GM10266 (cell line): ENCODE measurements around the gene ESD.
"Not testable (repeated sequence)": the region's sequence is repeated elsewhere in the genome, so short reads cannot be mapped to it uniquely, and the experiment has no call there.

ENCODE experiments used
- DNase-seq: peaks from one replicate; pipeline ENCODE4 v3.0.0; 2012; ENCODE audit errors: extremely low spot score
- TF ChIP-seq, protein P1 (sequence below): IDR thresholded peaks from 2 replicates; pipeline ENCODE4 v1.5.1; 2012; ENCODE audit warnings: mild to moderate bottlenecking, low read depth; ENCODE audit not compliant: control insufficient read depth, insufficient read depth; ENCODE audit errors: missing control alignments

Gene ESD

DNA sequence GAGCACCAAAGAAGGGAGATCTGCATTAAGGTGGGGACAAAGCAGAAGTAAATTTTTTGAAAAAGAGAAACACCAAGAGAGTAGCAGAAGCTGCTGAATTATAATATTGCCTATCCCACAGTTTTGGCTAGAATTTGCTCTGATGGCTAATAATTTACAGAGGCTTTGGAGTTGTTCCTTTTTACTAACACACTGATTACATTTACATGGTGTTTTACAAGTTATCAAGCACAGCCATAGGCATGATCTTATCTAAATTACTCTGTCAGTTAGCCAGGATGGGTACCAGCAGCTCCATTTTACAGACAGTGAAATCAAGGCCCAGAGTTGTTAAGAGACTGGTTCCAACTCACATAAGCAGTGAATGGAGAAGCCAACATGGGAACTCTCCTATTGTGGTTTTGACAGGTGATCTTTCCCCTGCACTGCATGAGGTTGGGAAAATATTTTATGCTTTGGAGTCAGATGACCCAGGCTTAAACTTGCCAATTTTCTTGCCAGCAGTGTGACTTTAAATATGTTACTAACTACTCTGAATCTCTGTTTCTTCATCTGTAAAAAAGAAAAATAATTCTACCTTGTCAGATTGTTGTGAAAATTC lies 33.5 kb upstream of the ESD start:
- TF ChIP-seq, protein P1, sequence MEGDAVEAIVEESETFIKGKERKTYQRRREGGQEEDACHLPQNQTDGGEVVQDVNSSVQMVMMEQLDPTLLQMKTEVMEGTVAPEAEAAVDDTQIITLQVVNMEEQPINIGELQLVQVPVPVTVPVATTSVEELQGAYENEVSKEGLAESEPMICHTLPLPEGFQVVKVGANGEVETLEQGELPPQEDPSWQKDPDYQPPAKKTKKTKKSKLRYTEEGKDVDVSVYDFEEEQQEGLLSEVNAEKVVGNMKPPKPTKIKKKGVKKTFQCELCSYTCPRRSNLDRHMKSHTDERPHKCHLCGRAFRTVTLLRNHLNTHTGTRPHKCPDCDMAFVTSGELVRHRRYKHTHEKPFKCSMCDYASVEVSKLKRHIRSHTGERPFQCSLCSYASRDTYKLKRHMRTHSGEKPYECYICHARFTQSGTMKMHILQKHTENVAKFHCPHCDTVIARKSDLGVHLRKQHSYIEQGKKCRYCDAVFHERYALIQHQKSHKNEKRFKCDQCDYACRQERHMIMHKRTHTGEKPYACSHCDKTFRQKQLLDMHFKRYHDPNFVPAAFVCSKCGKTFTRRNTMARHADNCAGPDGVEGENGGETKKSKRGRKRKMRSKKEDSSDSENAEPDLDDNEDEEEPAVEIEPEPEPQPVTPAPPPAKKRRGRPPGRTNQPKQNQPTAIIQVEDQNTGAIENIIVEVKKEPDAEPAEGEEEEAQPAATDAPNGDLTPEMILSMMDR, result no peak
- DNase-seq, result no peak

DNA sequence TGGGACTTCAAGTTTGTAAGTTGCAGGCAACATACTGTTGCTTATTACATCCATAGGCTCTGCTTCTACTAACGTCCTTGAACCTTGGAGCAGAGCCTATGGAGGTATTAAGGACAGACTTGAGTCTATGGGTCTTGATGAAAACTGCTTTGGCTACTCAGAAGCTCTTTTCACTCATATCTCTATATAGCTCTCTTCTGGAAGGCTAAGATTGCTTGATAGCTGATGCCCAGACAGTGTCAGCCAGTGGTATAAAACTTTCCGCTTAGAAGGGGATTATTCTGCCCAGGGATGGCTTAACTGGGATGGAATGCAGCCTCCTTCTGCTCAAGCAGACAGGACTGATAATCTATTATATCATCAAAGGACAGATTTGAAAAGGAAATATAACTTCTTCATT lies 25.6 kb upstream of the ESD start:
- TF ChIP-seq, protein P1, result no peak
- no peak for DNase-seq

DNA sequence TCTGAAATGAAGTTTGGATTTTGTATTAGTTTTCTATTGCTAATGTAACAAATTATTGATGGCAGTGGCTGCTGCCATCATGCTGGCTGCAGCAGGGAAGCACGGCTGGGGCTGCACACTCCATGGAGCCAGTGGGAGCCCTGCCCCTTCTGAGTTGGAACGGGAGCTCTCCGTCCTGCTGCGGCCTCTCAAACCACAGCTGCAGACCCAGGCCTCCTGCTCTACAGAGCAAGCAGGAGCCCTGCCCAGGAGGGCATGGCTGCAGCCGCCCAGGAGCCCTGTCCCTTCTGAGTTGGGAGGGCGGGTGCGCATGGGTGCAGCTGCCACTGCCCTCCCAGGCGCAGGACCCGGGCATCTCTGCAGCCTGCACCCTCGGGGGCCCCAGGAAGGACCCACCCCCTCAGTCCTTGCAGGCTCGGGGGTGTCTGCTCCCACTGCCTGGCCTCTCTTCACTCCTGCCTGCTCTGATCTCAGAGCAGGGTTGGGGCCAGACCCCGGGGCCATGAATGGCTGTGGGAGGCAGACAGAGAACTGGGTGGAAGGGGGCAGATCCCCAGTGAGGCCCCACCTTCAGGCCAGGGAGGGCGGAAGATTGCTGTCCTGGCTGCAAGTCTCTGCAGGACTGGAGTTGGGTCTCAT lies 21.0 kb upstream of the ESD start:
- no peak for DNase-seq
- TF ChIP-seq, protein P1, result no peak

DNA sequence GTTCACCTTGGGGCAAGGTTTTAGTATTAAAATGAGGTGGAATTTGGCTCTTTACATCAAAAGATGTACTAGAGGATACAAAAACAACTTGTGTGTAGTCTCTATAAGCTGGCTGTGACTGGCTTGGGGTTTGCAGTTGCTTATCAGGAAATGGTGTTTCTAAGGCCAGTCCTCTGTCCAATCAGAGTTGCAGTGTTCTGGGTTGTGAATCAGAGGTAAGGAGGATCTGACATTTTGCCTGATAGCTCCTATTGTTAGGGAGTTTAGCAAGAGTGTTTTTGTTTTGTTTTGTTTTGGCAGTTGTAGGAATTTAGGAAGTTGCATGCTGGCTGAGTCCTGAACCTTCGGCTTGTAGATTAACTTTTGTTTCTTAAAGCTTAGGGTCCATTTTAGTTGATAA lies 20.1 kb upstream of the ESD start:
- DNase-seq, result no peak
- TF ChIP-seq, protein P1, result no peak

DNA sequence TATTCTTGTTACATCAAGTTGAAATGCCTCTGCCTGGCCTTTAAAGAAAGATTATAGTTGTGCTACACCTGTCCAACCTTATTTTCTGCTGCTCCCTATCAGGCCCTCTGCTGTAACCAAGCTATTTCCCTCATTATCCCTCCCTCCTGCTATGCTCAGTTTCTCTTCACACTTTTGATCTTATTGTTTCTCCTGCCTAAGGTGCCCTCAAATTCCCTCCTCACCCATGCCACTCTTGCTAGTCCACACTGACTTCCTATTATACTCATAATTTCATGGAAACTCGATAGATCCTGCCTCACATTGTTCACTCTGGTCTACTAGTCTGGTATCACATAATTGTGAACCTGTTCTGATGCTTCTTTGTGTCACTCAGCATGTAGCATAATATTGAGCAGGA lies 19.4 kb upstream of the ESD start:
- no peak for DNase-seq
- TF ChIP-seq, protein P1, result no peak

DNA sequence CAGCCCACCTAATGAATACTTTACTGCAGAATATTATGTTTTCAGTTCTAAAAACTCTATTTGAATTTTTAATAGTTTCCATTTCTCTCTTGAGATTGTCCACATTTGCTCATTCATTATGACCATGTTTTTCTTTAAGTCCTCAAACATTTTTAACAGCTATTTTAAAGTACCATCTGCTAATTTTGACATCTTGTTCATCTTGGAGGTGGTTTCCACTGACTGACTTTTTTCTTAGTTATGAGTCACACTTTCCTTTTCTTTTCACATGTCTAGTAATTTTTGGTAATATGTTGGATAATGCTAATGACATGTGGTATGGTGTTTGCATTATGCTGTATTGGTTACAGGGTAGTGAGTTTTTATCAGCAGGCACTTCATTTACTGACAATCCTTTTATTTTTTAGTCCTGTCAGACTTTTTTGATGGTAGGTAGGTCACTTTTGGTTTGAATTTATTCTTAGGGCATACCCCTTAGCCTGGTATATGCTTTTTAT lies 15.4 kb upstream of the ESD start:
- DNase-seq, result no peak
- TF ChIP-seq, protein P1, result no peak

DNA sequence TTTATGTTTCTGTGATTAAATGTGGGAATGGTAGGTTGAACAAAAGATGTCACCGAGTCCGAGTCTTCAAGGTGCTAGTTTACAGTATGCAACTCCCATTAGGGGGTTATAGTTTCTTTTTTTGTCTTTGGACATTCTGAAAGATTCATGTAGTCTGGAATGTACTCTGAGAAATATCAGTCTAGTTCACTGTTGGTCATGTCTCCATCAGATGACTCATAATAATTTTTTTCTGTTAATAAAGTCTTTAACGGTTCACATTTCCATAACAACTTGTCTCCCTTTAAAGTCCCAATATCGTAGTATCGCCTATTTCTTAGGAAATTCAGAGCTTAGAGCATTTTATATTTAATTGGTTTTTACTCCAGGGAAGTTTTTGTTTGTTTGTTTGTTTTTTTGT lies 13.5 kb upstream of the ESD start:
- DNase-seq, result no peak
- TF ChIP-seq, protein P1, result no peak

DNA sequence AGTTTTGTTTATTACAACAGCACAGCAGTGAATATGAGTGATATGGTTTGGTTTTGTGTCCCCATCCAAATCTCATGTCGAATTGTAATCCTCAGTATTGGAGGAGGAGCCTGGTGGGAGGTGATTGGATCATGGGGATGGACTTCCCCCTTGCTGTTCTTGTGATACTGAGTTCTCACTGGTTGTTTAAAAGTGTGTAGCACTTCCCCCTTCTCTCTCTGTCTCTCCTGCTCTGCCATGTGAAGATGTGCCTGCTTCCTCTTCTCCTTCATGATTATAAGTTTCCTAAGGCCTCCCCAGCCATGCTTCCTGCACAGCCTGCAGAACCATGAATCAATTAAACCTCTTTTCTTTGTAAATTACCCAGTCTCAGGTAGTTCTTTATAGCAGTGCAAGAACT lies 8.0 kb upstream of the ESD start:
- DNase-seq, result not testable (repeated sequence)
